Stimulated activated CD4-positive, alpha-beta T cell treated with anti-CD3 and anti-CD28 coated beads, TNF-alpha, amount 100 ng/mL, for 24 hours (primary cell): ENCODE data around the gene RAD18.

Experiments used
- DNase-seq, 3 experiments: peaks; one replicate each; pipeline ENCODE4 v3.0.0-alpha.2; 2020; ENCODE audit warnings: low read depth in 3 of 3

Gene RAD18

DNA sequence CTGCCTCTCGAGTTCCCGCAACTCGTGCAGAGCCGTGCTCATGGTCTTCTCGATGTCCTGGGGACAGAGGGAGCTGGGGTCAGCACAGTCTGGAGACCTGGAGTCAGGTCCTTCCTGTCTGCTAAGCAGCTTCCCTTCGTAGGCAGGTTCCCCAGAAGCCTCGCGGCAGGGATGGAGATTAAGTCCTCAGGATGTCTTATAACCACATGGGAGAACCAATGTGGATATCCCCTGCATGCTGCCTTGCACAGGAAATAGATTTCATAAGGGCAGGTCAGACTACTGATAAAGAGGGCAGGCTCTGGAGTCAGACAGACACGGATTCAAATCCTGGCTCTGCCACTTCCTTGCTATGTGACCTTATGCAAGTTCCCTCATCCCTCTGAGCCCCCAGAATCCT lies 22.6 kb upstream of the RAD18 start:
- no peak for DNase-seq

DNA sequence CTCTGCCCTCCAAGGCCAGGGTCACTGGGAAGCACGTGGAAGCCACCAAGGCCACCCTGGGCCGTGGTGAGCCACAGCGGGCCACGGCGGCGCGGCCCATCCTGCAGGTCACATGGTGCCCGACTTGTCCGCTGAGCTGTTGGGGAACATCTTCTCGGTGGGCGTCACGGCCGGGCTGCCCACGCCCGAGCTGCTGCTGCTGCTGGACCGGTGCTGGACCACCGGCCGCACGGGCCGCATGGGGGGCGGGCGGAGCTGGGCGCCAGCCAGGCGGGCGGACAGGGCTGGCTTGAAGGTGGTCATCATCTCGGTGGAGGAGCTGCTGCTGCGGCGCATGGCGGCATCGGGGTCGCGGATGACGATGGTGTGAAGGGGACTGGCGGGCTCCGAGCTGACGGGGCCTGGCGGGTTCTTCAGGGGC lies 22.1 kb upstream of the RAD18 start:
- DNase-seq, result no peak

DNA sequence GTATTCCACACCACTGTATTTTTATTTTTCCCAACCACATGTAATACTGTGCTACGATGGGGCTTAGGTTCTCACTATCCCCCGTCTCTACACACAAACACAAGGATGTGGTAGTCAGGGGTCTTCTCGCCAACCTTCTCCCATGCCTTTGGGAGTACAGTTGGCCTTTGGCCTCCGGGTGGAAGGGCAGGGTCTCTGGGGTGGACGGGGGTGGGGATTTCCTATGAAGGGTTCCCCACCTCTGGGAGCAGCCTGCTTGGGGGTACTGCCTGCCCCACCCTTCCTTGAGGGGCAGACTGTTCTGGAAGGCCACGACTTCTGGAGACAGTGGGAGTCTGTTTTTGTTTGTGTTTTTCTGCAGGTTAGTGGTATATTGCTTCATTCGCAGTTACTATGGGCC lies 21.3 kb upstream of the RAD18 start:
- DNase-seq, result no peak

DNA sequence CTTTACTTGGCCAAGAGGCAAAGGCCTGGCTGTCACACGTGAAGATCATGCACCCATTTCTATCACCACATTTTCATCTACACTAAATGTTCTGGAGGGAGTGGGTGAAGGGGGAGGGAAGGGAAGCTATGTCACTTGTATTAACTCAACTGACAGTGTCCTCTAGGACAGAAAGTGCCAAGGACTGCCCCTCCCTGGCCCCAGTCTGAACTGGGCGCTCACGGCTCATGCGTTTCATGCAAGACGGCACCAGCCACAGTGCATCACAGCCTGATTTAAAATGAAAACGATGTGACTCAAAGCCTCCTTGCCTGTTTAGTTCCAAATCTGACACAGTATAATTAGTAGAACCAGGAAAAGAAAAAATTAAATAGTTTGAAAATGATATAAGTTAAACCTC lies 20.8 kb upstream of the RAD18 start:
- DNase-seq, result no peak

DNA sequence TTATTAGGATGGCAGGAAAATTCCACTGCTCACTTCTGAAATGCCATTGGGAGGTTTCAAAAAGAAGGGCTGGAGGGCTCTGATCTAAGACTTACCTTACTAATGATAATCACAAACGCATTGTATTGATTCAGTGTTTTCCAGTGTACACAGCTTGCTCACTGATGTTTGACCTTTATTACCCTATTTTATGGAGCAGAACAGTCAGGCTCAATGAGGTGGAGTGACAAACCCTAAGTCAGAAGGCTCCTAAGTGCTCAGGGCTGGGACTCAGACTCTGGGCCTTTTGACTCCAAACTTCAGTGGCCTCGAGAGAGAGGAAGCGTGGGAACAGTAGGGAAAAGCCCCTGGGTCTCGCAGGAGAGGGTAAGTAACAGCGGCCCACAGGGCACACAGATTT lies 20.3 kb upstream of the RAD18 start:
- no peak for DNase-seq

DNA sequence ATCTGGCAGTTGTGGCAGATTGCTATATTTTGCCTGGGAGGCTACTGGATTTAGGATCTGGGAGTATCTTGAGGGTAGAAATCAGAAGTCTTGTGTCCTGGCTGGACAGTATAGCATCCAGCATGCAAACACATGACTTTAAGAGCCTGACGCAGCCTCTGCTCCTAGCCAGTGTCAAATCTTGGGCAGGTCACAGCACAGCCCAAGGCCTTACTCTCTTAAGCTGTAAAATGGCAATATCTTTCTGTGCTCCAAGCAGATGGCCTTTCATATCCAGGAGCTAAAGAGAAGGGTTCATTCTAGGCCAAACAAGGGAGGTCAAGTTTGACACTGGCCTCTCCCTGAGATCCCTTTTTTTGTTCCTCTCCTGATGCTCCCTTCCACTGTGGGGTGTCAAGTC lies 19.8 kb upstream of the RAD18 start:
- DNase-seq, result no peak

DNA sequence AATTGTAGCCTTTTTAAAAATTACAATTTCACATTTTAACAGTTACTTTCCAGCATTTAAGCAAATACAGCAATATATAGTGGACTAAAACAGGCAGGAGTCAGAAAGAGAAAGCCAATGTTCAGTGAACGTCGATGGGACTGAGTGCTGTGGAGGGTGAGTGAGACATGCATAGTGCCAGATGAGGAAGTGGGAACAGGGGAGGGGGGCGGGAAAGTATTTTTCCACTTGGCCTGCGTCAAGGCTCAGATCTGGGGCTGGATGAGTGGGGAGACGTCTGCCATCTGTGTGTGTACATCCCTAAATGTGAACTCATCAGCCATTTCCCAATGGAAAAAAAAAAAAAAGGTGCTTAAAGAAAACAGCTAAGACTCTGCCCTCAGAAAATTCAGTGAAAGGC lies 19.2 kb upstream of the RAD18 start:
- DNase-seq, result no peak

DNA sequence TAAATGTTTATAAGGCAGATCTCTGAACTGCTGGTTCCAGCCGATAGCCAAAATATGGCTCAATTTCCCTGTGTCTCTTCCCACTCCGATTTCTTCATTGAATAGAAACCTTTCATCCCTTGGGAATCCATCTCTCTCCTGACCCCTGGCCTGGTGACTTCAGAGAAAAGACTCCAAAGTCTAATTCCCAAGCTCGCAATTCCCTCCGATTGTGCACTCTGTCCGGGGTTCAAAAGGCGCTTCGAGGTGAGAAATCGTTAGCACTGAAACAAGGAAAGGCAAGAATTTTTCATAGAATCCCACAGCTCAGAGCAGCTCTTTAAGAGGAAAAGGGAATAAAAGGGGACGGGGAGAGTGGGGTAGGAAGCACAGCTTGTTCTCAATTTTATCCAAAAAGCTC lies 18.4 kb upstream of the RAD18 start:
- no peak for DNase-seq

DNA sequence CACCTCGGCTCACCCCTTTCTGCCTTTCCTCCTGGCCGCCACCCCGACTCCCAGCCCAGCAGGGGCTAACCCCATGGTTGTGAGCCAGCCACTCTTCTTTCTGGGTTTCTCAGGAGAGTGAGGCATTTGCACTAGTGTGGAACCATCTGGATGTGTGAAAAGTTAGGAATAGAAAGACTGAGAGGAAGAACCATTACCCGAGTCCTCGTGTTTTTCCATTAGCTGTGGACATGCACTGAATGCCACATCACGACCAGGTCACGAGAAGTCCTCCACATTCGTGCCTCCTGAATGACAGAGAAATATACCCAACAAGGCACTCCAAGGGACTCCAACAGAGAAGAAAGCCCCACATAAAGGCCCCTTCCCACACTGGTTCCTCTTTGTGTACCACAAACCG lies 18.0 kb upstream of the RAD18 start:
- no peak for DNase-seq

DNA sequence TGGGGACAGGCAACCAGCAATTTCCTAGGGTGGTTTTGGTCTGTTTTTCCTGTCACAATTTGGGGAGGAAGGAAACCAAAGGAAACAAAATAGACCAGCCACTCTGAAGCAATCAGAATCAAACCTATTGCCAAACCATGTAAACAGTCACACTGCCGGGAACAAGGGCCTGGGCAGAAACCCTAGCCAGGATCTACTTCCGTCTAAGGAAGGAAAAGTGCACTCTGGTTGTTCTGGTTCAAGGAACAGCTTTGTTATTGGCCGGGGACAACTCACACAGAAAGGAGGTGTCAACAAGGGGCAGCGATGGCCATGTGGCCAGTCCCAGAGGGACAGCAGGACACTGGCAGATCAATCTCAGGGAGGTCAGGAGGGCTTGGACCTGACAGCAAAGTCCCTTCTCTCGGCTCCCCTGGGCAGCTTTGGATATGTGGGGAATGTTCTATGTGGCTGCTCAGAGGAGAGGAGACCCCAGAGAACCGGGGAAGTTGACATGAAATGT lies 17.5 kb upstream of the RAD18 start:
- no peak for DNase-seq

DNA sequence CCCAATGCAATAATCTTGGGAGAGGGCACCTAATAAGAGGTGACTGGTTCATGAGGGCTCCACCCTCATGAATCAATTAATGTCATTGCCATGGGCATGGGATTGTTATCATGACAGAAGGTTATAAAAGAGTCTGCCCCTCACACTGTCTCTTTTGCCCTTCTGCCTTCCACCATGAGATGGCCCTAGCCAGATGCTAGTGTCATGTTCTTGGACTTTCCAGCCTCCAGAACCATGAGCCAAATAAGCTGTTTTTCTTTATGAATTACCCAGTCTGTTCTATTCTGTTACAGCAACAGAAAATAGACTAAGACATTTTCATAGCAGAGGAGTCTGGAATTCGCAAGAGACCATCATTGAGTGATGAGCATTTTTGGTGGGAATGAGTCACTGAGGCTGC lies 16.0 kb upstream of the RAD18 start:
- DNase-seq, result no peak

DNA sequence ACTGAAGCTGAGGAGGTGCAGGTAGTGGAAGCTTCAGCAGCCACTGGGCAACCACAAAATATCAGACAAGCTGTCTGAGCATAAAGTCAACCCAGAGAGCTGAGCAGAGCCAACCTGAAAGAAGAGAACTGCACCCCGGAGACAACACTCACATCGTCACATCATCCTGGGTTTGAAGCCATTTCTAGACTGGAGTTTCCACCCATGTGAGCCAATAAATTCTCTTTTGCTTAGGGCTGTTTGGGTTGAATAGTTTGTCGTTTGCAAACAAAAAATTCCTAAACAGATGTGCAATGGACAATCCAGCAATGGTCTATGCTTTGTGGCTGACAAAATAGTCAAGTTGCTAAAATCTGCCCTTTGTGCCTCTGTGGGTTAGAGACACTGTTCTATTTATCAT lies 15.3 kb upstream of the RAD18 start:
- DNase-seq, result no peak

DNA sequence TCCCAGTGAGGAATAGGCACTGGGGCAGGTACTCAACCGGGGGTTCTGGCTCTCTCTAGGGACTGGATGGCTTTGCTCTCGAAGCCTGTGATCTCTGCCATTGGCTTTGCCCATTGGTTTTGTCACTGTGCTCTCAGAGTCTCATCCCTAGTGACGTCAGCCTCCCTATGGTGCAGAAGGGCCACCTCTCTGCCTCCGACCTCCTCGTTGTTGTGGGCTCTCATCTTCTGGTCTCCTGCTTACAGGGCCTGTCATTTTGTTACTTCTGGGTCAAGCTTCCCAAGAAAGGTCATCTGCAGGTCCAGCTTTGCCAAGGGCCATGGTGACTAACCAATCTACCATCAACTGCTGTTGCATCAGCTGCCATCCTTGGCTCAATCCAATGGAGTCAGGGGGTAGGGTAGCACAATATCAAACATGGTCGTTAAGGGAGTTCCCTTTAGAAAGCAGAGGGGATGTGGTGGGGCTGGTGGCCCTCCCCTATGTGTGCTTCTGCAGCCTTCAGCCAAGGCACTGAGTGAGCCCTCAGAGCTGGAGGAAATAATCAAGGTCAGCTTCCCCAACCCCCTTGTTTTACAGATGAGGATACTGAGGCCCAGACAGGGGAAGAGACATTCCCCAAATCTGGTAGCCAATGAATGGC lies 13.4 kb upstream of the RAD18 start:
- no peak for DNase-seq

DNA sequence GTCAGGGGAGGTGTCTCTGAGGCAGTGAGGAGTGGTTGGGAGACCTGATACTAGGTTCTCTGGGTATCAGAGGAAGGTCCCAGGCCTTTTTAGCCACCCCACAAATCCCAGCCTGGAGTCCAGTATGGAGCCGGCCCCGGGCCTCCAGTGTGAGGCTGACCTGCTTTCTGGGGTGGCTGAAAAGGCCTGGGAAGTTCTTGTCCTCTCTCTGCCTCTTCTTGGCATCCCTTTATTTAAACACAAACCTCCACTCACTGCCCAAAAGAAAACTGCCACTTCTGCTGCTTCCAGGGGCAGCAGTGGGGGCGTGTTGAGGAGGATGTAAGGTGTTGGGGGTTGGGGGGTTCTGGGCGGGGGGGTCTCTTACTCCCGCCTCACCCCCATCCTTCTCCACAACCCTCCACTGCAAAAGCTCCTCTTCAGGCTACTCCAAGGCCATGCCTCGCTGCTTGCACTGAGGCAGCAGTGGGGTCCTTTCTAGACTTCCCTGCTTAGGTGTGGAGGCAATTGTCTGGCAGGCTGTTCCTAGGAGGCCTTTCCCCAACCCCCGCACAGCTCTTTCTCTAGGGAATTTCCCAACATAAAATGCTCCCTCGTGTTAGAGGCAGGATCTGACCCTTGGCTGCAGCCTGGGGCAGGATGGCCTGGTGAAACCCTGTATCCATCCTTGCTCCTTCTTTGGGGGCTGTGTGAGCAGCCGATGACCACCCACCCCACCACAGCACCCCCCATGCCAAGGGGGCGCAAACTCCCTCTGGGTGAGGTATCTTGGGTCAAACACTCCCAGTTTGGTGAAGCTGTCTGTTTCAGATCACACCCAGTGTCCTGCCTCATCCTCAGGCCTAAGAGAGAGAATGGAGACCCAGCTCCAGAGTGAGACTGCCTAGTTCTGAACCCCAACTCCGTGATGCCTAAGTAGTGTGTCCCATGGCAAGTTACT lies 12.1 kb upstream of the RAD18 start:
- DNase-seq, result no peak

DNA sequence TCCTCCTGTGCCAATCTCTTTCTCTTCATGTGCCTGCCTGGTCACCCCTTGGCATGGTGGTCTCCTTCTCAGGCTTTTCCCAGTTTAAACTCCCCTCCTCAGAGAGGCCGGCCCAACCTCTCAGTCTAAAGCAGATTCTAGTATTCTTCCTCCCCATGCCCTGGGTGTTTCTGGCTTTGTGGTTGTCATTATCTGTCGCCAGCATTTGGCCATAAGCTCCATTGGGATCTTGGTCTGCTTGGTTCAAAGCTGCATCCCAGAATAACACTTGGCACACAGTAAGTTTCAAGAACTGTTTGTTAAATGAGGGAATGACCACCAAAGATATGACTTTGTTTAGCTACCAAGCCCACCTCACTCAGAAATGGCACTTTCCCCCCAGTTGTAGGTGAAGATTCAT lies 11.2 kb upstream of the RAD18 start:
- DNase-seq, result no peak

DNA sequence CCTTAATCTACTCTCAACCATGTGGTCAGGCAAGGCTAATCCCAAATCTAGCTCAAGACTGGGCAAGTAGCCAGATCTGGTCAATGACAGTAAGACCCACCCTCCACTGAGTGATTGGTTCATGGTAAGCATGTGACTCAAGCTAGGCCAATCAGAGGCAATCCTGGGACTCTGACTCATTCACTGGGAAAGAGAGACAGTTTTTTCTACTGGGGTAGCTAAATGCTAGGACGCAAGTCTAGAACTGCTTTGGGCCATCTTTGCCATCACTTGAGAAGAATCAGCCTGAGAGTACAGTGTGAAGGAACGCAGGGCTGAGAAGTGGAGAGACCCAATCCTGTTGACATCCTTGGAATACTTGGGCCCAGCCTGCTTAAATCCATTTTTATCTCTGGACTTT lies 9.4 kb upstream of the RAD18 start:
- no peak for DNase-seq

DNA sequence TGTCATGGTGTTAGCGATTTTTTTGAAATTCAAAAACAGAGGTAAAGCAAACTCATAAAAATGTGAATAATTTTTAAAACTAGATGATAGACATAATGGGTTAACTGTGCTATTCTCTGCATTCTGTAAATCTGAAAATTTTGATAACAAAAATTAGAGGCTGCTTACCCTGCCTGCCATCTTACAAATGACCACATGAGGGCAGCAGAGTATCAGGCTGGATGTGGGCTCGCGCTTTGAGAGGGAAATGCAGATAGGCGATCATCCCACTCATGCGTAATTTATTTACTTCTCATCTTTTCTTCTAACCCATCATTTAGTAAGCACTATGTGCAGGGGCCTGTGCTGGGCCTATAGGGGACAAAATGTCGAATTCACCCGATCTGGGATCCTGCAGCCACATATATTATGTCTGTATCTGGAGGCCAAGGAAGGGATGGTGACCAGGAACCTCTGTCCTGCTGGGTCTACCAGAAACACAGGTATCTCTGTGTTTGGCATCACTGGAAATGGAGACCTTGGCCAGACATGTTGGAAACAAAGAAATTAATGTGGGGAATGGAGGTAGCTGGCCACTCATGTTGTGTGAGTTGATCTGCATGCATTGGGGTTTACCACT lies 7.8 kb upstream of the RAD18 start:
- DNase-seq, result peak; percentile 54 to 63 (median 57)

DNA sequence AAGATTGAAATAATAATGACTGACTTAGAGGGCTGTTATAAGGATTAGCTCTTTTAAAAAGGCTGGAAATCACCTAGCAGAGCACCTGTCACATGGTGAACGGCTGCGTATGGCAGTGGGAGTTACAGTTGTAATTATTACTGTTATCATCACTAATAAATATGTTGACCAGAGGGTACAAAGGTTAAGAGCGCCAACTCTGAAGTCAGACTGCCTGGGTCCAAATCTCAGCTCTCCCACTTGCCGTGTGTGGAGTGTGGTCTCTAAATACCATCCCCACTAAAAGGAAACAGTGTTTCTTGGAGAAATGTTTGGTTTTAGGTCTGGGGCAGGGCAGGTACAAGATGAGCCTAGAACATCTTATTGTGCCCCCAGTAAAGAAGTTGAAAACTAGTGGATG lies 6.0 kb upstream of the RAD18 start:
- no peak for DNase-seq

DNA sequence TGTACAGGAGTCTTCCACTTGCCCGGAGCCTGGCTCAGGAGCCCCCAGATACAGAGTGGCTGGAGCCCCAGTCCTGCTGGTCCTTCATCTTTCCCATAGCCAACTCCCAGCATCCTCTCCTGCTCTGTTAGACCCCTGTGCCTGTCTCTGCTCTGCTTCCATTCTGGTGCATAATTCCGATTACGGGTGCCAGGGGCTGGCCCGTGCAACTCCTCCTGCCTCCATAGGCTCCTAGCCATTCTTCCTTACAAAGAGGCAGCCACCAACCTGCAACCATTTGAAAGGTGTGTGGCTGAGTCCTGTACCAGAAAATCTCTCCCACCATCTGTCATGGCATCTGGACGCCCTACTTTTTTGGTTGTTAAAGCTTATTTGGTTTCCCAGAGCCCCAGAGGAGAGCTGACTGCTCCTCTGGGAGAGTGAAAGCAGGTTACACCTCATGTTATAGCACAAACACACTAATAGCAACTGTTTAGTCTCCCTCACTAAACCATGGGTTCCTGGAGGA lies 5.2 kb upstream of the RAD18 start:
- no peak for DNase-seq

DNA sequence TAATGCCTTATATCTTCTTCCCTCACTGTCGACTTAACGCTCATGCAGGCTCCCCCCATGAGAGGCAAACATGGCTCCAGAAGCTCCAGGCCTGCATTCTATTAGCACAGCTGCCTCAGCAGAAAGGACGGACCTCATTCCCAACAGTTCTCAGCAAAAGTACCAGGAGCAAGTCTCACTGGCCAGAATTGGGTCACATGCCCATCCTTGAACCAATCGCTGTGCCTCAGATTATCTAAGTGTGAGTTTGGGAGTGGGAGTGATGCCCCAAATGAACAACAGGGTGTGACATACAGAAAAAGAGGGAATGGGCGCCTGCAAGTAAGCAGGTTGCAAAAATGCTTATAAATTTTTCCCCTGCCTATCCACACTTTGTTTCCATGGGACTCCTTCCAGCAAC lies 4.3 kb upstream of the RAD18 start:
- DNase-seq, result no peak

DNA sequence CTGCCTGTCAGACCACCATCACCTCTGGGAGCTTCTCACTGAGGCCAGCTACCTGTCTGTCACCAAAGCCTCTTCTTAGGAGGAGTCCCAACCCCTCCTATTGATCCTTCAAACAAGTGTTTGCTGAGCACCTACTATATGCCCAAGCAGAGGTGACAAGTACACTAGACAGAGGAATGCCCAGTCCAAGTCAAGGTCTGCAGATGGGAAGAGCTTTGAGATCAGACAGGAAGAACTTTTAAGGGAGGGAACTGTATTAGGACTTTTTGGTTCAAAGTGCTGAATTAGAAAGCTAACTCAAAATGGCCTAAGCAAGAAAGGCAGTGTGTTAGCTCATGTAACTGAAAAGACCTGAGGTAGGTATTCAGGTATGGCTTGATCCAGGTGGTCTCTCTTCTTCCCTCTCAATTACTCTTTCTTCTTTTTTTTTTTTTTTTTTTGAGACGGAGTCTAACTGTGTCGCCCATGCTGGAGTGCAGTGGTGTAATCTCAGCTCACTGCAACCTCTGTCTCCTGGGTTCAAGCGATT lies 3.6 kb upstream of the RAD18 start:
- DNase-seq, result no peak

DNA sequence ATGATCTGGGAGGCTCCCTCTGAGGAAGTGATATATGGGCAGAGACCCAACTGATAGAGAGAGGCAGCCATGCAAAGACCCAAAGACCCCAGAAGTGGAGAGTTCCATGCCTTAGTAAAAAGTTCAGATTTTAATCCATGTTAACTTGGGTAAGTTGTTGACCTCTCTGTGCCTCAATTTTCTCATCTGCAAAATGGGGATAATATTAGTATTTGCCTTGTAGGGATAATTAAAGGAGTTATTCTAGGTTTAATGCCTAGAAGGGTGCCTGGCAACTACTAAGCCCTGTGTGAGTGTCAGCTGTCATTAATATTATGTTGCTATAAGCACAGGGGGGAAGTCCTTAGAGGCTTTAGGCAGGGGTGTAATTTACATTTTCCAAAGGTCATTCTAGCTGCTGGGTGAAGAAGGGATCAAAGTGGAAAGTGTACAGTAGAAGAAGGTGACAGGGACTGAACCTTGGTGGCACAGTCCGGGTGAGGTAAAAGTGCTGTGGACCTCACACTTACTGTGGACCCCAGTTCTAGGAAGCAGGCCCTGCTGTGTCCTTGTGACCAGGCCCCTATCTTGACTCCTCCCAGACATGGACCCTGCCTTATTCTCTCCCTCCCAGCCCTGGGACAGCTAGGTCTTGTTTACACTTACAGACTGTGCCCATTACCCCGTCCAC lies 3.0 kb upstream of the RAD18 start:
- no peak for DNase-seq
